H1 (cell line): Measurements from ENCODE around the gene KRTAP5-4. TPM values are rescaled to one million over a fixed set of nuclear protein-coding genes. Genes with fewer than 3 reads are reported as not detected.

Source experiments
- CTCF ChIA-PET: fragments of 300-600 bp; sonication (Branson Sonifier 250); formaldehyde crosslinking; loops from one replicate; lab custom pipeline; 2021; ENCODE audit not compliant: partially characterized antibody; lab: Charles Lee
- POLR2A ChIA-PET: fragments of 300-600 bp; sonication (Branson Sonifier 250); formaldehyde crosslinking; loops from one replicate; lab custom pipeline; 2021; ENCODE audit warnings: inconsistent platforms; ENCODE audit not compliant: partially characterized antibody; lab: Charles Lee
- DNase-seq, 2 experiments: peaks; one replicate each; pipeline versions ENCODE4 v3.0.0 to v3.0.0-alpha.2; 2010 to 2022; ENCODE audit warnings: low spot score in 2 of 2, low read depth in 1 of 2, mixed read lengths in 1 of 2
- FAIRE-seq: peaks from 2 replicates; lab custom pipeline; 2011; peaks lifted over from hg19 to GRCh38; lab: Jason Lieb, UNC
- H2AFZ ChIP-seq: 2 replicates; pipeline ENCODE4 v1.8.1; 2012; ENCODE audit warnings: low read length, inconsistent platforms
- H2AK5ac ChIP-seq: 2 replicates; pipeline ENCODE4 v1.6.1; 2013; ENCODE audit warnings: low read depth, low read length
- H2BK120ac ChIP-seq: replicated peaks from 2 replicates; pipeline ENCODE3; 2013; ENCODE audit warnings: low read depth, low read length, inconsistent platforms
- H2BK12ac ChIP-seq: 2 replicates; pipeline ENCODE4 v1.6.1; 2013; ENCODE audit warnings: low read depth, low read length
- H2BK15ac ChIP-seq: 2 replicates; pipeline ENCODE4 v1.6.1; 2013; ENCODE audit warnings: low read length
- H2BK20ac ChIP-seq: 2 replicates; pipeline ENCODE4 v1.6.1; 2013; ENCODE audit warnings: low read length
- H2BK5ac ChIP-seq: 2 replicates; pipeline ENCODE4 v1.6.1; 2013; ENCODE audit warnings: low read depth, low read length
- H3K14ac ChIP-seq: 2 replicates; pipeline ENCODE4 v1.6.1; 2013; ENCODE audit warnings: inconsistent platforms; ENCODE audit not compliant: insufficient read length
- H3K18ac ChIP-seq: 2 replicates; pipeline ENCODE4 v1.6.1; 2013; ENCODE audit warnings: low read length; ENCODE audit errors: extremely low read depth
- H3K23ac ChIP-seq: 2 replicates; pipeline ENCODE4 v1.6.1; 2013; ENCODE audit warnings: inconsistent platforms; ENCODE audit not compliant: insufficient read length
- H3K23me2 ChIP-seq: 2 replicates; pipeline ENCODE4 v1.6.1; 2013; ENCODE audit warnings: low read depth, low read length
- H3K27ac ChIP-seq: 2 replicates; pipeline ENCODE4 v1.6.1; 2011; ENCODE audit warnings: low read depth, low read length, inconsistent platforms
- H3K27me3 ChIP-seq, 4 experiments: replicated peaks in 1 of 4; 1 replicate in 1 of 4; 2 replicates in 3 of 4; pipeline versions ENCODE4 v1.6.1 to v1.8.1; 2011 to 2013; ENCODE audit warnings: low read length in 3 of 4, mild to moderate bottlenecking in 3 of 4, inconsistent platforms in 2 of 4, mixed read lengths in 2 of 4, moderate library complexity in 1 of 4; ENCODE audit not compliant: control insufficient read depth in 3 of 4, insufficient read depth in 3 of 4; ENCODE audit errors: extremely low read depth in 1 of 4
- H3K36me3 ChIP-seq, 4 experiments: 2 replicates each; pipeline versions ENCODE4 v1.6.1 to v1.8.1; 2011 to 2013; ENCODE audit warnings: mild to moderate bottlenecking in 4 of 4, low read length in 3 of 4, moderate library complexity in 2 of 4, control low read depth in 1 of 4, inconsistent platforms in 1 of 4; ENCODE audit not compliant: insufficient read depth in 4 of 4, control insufficient read depth in 2 of 4
- H3K4ac ChIP-seq: replicated peaks from 2 replicates; pipeline ENCODE3; 2013; ENCODE audit warnings: low read length, low read depth, mixed read lengths, inconsistent platforms; ENCODE audit not compliant: insufficient read length
- H3K4me1 ChIP-seq, 4 experiments: replicated peaks in 1 of 4; 1 replicate in 1 of 4; 2 replicates in 3 of 4; pipeline versions ENCODE4 v1.6.1 to v1.8.1; 2011 to 2013; ENCODE audit warnings: low read length in 3 of 4, inconsistent platforms in 2 of 4, mixed read lengths in 1 of 4; ENCODE audit not compliant: insufficient read depth in 4 of 4, control insufficient read depth in 3 of 4
- H3K4me2 ChIP-seq, 2 experiments: 2 replicates each; pipeline versions ENCODE4 v1.6.1 to v1.8.1; 2011 to 2013; ENCODE audit warnings: low read depth in 2 of 2, low read length in 2 of 2, control low read depth in 1 of 2, inconsistent platforms in 1 of 2, mild to moderate bottlenecking in 1 of 2; ENCODE audit not compliant: insufficient read depth in 1 of 2
- H3K4me3 ChIP-seq, 4 experiments: fragments of 200-600, 300-600 bp in 1 of 4; sonication (generic), shearing (Covaris generic), sonication (Bioruptor Twin) in 1 of 4; 2 replicates each; pipeline versions ENCODE4 v1.5.1 to v1.8.1; 2011 to 2016; ENCODE audit warnings: low read length in 4 of 4, low read depth in 3 of 4, control low read depth in 2 of 4, inconsistent platforms in 2 of 4, mild to moderate bottlenecking in 2 of 4, mixed read lengths in 1 of 4, moderate library complexity in 1 of 4; ENCODE audit not compliant: insufficient read depth in 2 of 4; ENCODE audit errors: extremely low read depth in 1 of 4
- H3K56ac ChIP-seq: replicated peaks from 2 replicates; pipeline ENCODE3; 2013; ENCODE audit warnings: low read depth, mild to moderate bottlenecking, mixed read lengths, low read length, inconsistent platforms; ENCODE audit not compliant: insufficient read length
- H3K79me1 ChIP-seq: 2 replicates; pipeline ENCODE4 v1.6.1; 2013; ENCODE audit warnings: low read depth, low read length, control low read depth
- H3K79me2 ChIP-seq, 2 experiments: 2 replicates each; pipeline versions ENCODE4 v1.6.1 to v1.8.1; 2012 to 2013; ENCODE audit warnings: low read length in 2 of 2, mild to moderate bottlenecking in 2 of 2, inconsistent platforms in 1 of 2; ENCODE audit not compliant: insufficient read depth in 2 of 2, control insufficient read depth in 1 of 2
- H3K9ac ChIP-seq, 4 experiments: replicated peaks in 1 of 4; 1 replicate in 1 of 4; 2 replicates in 3 of 4; pipeline versions ENCODE4 v1.6.1 to v1.8.1; 2011 to 2013; ENCODE audit warnings: low read depth in 3 of 4, low read length in 3 of 4, control low read depth in 2 of 4, mild to moderate bottlenecking in 2 of 4, moderate library complexity in 2 of 4, inconsistent platforms in 1 of 4; ENCODE audit errors: extremely low read depth in 1 of 4
- H3K9me3 ChIP-seq, 2 experiments: 2 replicates each; pipeline versions ENCODE4 v1.6.1 to v1.8.1; 2012 to 2013; ENCODE audit warnings: mild to moderate bottlenecking in 2 of 2, moderate library complexity in 2 of 2, control low read depth in 1 of 2, inconsistent platforms in 1 of 2, low read depth in 1 of 2, low read length in 1 of 2, mixed read lengths in 1 of 2; ENCODE audit not compliant: insufficient read depth in 2 of 2
- H4K20me1 ChIP-seq, 2 experiments: replicated peaks in 1 of 2; 2 replicates each; pipeline versions ENCODE3 to v1.8.1; 2011 to 2013; ENCODE audit warnings: inconsistent platforms in 2 of 2, low read length in 2 of 2, mild to moderate bottlenecking in 1 of 2; ENCODE audit not compliant: insufficient read depth in 2 of 2, control insufficient read depth in 1 of 2
- H4K5ac ChIP-seq: 2 replicates; pipeline ENCODE4 v1.6.1; 2013; ENCODE audit warnings: low read length, low read depth, mixed read lengths, inconsistent platforms; ENCODE audit not compliant: insufficient read length
- H4K8ac ChIP-seq: 2 replicates; pipeline ENCODE4 v1.8.0; 2013; ENCODE audit warnings: mild to moderate bottlenecking, moderate library complexity, low read length, inconsistent platforms; ENCODE audit not compliant: insufficient read depth; ENCODE audit errors: extremely low read depth
- H4K91ac ChIP-seq: replicated peaks from 2 replicates; pipeline ENCODE3; 2013; ENCODE audit warnings: low read length, mixed read lengths, inconsistent platforms; ENCODE audit not compliant: insufficient read length
- ATF3 ChIP-seq: IDR thresholded peaks from 2 replicates; pipeline ENCODE4 v1.6.1; 2011; ENCODE audit warnings: low read depth, mild to moderate bottlenecking, low read length; ENCODE audit not compliant: insufficient read depth
- BCL11A ChIP-seq, 2 experiments: IDR thresholded peaks; one replicate each; pipeline ENCODE4 v1.6.1; 2011; ENCODE audit warnings: low read depth in 2 of 2, low read length in 2 of 2, mild to moderate bottlenecking in 2 of 2
- CHD1 ChIP-seq: IDR thresholded peaks from 2 replicates; pipeline ENCODE4 v1.6.1; 2012; ENCODE audit warnings: low read depth, low read length, improper control_type of control experiment
- CTBP2 ChIP-seq: IDR thresholded peaks from 2 replicates; pipeline ENCODE4 v1.7.0; 2011; ENCODE audit warnings: borderline replicate concordance, mild to moderate bottlenecking, moderate library complexity, mixed read lengths, low read length; ENCODE audit not compliant: insufficient read depth, insufficient read length
- CTCF ChIP-seq, 3 experiments: IDR thresholded peaks; 1 replicate in 2 of 3; 2 replicates in 1 of 3; pipeline versions ENCODE4 v1.5.1 to v1.6.1; 2011; ENCODE audit warnings: low read length in 3 of 3, mild to moderate bottlenecking in 3 of 3, inconsistent platforms in 2 of 3, low read depth in 1 of 3, moderate library complexity in 1 of 3; ENCODE audit not compliant: insufficient read depth in 1 of 3; ENCODE audit errors: control extremely low read depth in 1 of 3
- GTF2F1 ChIP-seq: IDR thresholded peaks from 2 replicates; pipeline ENCODE4 v1.6.1; 2012; ENCODE audit warnings: low read depth, low read length, improper control_type of control experiment, borderline replicate concordance
- HDAC2 ChIP-seq, 2 experiments: fragments of 300-600 bp in 1 of 2; sonication (generic) in 1 of 2; IDR thresholded peaks; 2 replicates each; pipeline ENCODE4 v1.6.1; 2011 to 2012; ENCODE audit warnings: low read depth in 2 of 2, low read length in 2 of 2, mild to moderate bottlenecking in 2 of 2, moderate library complexity in 2 of 2, borderline replicate concordance in 1 of 2, inconsistent platforms in 1 of 2
- POLR2A ChIP-seq, 2 experiments: IDR thresholded peaks; 1 replicate in 1 of 2; 2 replicates in 1 of 2; pipeline ENCODE4 v1.6.1; 2011; ENCODE audit warnings: low read depth in 2 of 2, low read length in 2 of 2, mild to moderate bottlenecking in 2 of 2; ENCODE audit errors: control extremely low read depth in 1 of 2
- RBBP5 ChIP-seq: IDR thresholded peaks from 2 replicates; pipeline ENCODE4 v1.7.1; 2012; ENCODE audit warnings: low read depth, mild to moderate bottlenecking, inconsistent platforms, low read length, moderate library complexity, borderline replicate concordance
- SP1 ChIP-seq: IDR thresholded peaks from 2 replicates; pipeline ENCODE4 v1.6.1; 2011; ENCODE audit warnings: low read depth, low read length
- WGBS, 2 experiments: shearing (Covaris generic) in 1 of 2; methylation state at CpG; one replicate each; pipeline versions ENCODE4 v1.1.6 to v1.1.7; 2013 to 2015; ENCODE audit warnings: low lambda C conversion rate in 2 of 2, mixed read lengths in 2 of 2, inconsistent platforms in 1 of 2, low coverage in 1 of 2, missing lambda C conversion rate in 1 of 2; ENCODE audit not compliant: insufficient replicate concordance in 2 of 2, insufficient coverage in 1 of 2, insufficient read length in 1 of 2; ENCODE audit errors: extremely low coverage in 1 of 2, missing lambda C conversion rate in 1 of 2; 5-methylcytosine and 5-hydroxymethylcytosine counted together
- polyA plus RNA-seq, 7 experiments: library from polyadenylated mRNA; depleted of rRNA in 3 of 7; stranded (reverse) in 5 of 7; unstranded in 2 of 7; fragments of >200 nt in 5 of 7; fragments of 200-250 nt in 2 of 7; gene quantifications; 1 replicate in 5 of 7; 2 replicates in 1 of 7; 4 replicates in 1 of 7; pipeline versions ENCODE4 v1.2.1 to v1.2.3, GENCODE V29; 2011 to 2013; ENCODE audit warnings: missing spikeins in 2 of 7, mixed read lengths in 2 of 7
- total RNA-seq: library from RNA; stranded (reverse); fragmentation: NEBNext Ultra II Directional; extraction: Animal tissue kit (Norgen Biotek cat#: 25700); gene quantifications from 2 replicates; pipeline ENCODE4 v1.2.1, GENCODE V29; 2021

Gene KRTAP5-4
- total and polyA plus RNA-seq, 2 of the 8 experiments (the other 6 are each of a cell fraction or from before 2014, with no cell fraction given) = not detected

- no peak overlapping the region for H3K18ac ChIP-seq
- no peaks in the 10 kb centered on the region for H3K79me2 ChIP-seq
- no peak overlapping the region for H3K27ac ChIP-seq
- no peaks in the 10 kb centered on the region for H3K36me3 ChIP-seq
- H4K20me1 ChIP-seq = no peaks in the 10 kb centered on the region
- H3K4me3 ChIP-seq = no peak overlapping the region
- H2BK120ac ChIP-seq = no peak overlapping the region
- TF ChIP-seq CHD1 (no peak), SP1 (no peak), ATF3 (no peak), BCL11A (IDR thresholded peaks at IDR 0.05; ENCODE audit: low read depth in 2 of 2, low read length in 2 of 2) (no peak), CTCF (IDR thresholded peaks at IDR 0.05; ENCODE audit: control extremely low read depth in 1 of 3, insufficient read depth in 1 of 3, low read depth in 1 of 3, low read length in 3 of 3) (no peak), HDAC2 (IDR thresholded peaks at IDR 0.05; ENCODE audit: borderline replicate concordance in 1 of 2, low read depth in 2 of 2, low read length in 2 of 2) (no peak), POLR2A (IDR thresholded peaks at IDR 0.05; ENCODE audit: control extremely low read depth in 1 of 2, low read depth in 2 of 2, low read length in 2 of 2) (no peak), CTBP2 (no peak), GTF2F1 (no peak), RBBP5 (no peak)
- no peak overlapping the region for H2BK15ac ChIP-seq
- no peak overlapping the region for H4K91ac ChIP-seq
- no peak for FAIRE-seq
- H3K4ac ChIP-seq = no peak overlapping the region
- peaks cover 0 to 2% (median 0%) of the 10 kb centered on the region in 4 experiments; a peak in 1 of 7 replicates for H3K27me3 ChIP-seq
- H4K5ac ChIP-seq = no peak overlapping the region
- H3K9me3 ChIP-seq = no peaks in the 10 kb centered on the region
- no peak overlapping the region for H4K8ac ChIP-seq
- H2BK5ac ChIP-seq = no peak overlapping the region
- ChIA-PET CTCF (interaction anchor here (1.0 to 2.3 kb wide), 5 partner anchors 8 to 511 kb away, joined by 3 to 7 read pairs (median 3); no protein-coding TSS in a partner anchor), POLR2A (no interaction called here)
- H2AFZ ChIP-seq = no peak overlapping the region
- H2AK5ac ChIP-seq = no peak overlapping the region
- no peak overlapping the region for H3K56ac ChIP-seq
- 88% methylated on average over 10 of the region's 12 CpGs; no CpG with 5 or more reads in 1 of the 2 experiments for WGBS, 2 experiments
- no peak overlapping the region for H3K4me2 ChIP-seq
- no peak overlapping the region for H2BK12ac ChIP-seq
- H3K79me1 ChIP-seq = no peaks in the 10 kb centered on the region
- no peaks in the 10 kb centered on the region for H3K4me1 ChIP-seq
- H3K23me2 ChIP-seq = no peaks in the 10 kb centered on the region
- H3K9ac ChIP-seq = no peak overlapping the region
- H3K14ac ChIP-seq = no peak overlapping the region
- no peak overlapping the region for H3K23ac ChIP-seq
- no peak for DNase-seq
- H2BK20ac ChIP-seq = no peak overlapping the region
Observed at GRCh38 chr11:1645357-1645821, 23.5 kb upstream of the KRTAP5-4 start.
